GM18520 (cell line): ENCODE results near the gene SLC15A5.
A peak's percentile ranks its signal among the peaks of the same experiment; 100 is the strongest.

Experiments
- ATAC-seq: cut with Tn5 transposase; IDR thresholded peaks from one replicate; pipeline ENCODE4 v1.9.1; 2021; ENCODE audit not compliant: unreplicated experiment

The SLC15A5 gene

DNA sequence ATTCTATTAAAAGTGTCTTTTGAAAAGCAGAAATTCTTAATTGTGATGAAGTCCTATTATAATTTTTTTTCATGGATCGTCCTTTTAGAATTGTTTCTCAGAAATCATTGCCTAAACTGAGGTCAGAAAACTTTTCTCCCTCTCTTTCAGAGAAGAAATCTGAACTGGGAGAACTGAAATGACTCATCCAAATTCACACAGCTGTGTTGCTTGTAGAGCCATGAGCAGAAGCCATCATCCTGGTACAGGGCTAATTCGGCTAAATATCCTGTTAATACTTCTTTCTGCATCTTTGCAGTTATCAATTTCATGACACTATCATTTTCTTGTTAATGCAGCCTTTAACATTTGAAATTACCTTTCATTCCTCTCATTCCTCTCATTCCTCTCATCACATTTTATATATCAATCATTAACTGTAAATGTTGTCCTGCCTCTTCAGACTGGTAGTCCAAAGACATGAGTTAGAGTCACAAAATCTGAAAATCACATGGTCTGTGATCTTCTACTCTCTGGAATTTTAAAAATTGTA lies 15.5 kb downstream of the SLC15A5 start:
- no peak for ATAC-seq

- no peak for ATAC-seq
Observed at GRCh38 chr12:16260206-16260605, 17.3 kb downstream of the SLC15A5 start.

GRCh38 chr12:16258963-16259362 lies 18.5 kb downstream of the SLC15A5 start:
- no peak for ATAC-seq

GRCh38 chr12:16246264-16246663 lies 31.2 kb downstream of the SLC15A5 start:
- ATAC-seq = no peak

GRCh38 chr12:16245209-16245608 lies 32.3 kb downstream of the SLC15A5 start:
- no peak for ATAC-seq

GRCh38 chr12:16243487-16244412 lies 33.7 kb downstream of the SLC15A5 start:
- no peak for ATAC-seq

DNA sequence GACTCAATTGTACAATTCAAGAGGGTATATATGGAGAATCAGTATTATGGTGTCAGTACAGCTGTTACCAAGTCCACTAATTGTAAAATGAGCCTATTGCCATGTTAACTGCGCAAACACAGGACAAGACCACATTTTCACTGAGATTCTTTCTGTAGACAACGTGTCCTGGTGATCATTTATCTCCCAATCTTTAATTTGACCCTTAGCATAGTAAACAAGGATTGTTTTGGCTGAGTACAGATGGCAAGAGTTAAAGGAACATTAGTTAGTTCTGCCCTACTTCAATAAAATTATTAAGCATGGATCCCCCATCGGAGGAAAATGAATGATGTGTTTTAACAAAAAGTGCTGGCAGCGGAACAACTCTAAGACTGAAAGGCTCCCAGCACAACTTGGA lies 36.1 kb downstream of the SLC15A5 start:
- ATAC-seq = no peak

DNA sequence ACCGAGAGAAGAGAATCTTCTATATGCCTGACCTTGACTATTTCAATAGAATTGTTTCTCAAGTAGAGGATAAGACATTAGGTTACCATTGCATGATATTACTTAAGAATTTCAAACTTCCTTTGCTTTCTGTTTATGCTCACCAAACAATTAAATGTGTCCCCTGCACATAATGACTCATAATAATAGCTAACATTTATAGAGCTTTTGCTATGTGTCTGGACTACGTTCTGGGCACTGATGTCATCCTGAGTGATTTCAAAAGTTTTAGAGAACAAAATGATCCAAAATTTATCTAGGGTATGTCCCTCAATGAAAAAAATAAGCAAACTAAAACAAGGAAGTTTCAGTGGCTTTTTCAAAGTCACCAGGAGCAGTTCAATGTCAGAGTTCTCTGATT lies 38.8 kb downstream of the SLC15A5 start:
- ATAC-seq = no peak

DNA sequence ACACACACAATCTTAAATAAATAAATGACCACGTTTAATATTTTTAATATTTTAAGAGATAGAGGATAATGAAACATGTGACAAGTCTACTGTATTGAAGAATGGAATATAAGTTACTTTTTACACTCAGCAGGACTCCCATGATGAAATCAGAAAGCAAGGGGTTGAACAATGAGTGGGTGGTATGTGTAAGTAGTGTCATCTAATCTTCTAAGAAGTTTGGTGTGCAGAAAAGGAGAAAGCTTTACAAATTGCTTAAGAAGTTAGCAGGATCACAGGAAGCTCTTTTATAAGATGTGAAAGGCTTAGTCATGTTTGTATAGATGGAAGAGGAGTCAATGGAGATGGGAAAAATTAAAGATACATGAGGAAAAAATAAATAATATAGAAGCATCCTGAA lies 47.8 kb downstream of the SLC15A5 start:
- ATAC-seq = no peak

DNA sequence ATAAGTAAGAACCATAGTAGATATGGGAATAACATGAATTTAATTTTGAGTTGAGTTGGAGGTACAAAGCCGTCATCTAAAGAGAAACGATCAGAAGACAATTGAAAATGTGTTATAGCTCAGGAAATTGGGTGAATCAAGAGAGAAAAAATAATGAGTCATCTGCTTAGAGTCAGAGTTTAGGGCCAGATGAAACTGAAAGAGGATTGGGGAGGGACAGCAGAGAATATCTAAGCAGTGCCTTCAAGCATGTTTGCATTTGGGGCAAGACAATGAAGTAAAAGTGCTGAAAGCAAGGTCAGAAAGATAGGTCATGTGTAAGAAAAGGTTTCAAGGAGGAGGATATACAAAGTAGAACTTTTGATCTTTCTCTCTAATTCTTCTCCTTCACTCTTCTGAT lies 49.4 kb downstream of the SLC15A5 start:
- ATAC-seq = peak; percentile 41

DNA sequence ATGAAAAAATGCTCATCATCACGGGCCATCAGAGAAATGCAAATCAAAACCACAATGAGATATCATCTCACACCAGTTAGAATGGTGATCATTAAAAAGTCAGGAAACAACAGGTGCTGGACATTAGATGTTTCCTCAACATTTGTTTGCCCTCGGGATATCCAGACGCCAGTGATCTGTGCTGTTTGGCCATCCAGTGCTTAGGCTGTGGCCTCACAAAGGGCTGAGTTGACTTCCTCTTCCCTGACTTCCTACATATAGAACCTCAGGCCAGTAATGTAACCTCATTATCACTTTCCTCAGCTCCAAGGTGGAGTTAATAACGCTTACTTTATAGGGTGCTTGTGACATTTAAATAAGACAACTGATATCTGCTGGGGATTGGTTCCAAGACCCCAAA lies 51.8 kb downstream of the SLC15A5 start:
- no peak for ATAC-seq

DNA sequence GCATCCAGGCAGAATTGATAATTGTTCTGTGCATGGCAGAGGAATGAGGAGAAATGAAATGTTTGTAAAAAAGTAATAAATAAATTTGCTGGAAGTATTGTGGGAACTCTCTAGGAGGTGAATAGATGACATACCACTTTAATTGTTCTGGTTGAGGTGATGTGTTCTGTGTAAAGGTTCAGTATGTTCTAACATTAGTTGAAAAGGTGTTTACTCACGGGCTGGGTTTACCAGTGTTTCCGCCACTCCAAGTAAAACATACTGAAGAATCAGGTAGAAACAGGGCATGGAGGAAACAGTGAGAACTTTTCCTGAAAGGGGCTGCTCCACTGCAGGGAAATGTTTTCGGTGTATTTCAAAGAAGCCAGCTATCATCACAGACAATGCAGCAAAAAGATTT lies 53.3 kb downstream of the SLC15A5 start:
- ATAC-seq = no peak

- ATAC-seq = no peak
Observed at GRCh38 chr12:16221776-16222175, 55.7 kb downstream of the SLC15A5 start.

- ATAC-seq = no peak
Observed at GRCh38 chr12:16220120-16220519, 57.4 kb downstream of the SLC15A5 start.

DNA sequence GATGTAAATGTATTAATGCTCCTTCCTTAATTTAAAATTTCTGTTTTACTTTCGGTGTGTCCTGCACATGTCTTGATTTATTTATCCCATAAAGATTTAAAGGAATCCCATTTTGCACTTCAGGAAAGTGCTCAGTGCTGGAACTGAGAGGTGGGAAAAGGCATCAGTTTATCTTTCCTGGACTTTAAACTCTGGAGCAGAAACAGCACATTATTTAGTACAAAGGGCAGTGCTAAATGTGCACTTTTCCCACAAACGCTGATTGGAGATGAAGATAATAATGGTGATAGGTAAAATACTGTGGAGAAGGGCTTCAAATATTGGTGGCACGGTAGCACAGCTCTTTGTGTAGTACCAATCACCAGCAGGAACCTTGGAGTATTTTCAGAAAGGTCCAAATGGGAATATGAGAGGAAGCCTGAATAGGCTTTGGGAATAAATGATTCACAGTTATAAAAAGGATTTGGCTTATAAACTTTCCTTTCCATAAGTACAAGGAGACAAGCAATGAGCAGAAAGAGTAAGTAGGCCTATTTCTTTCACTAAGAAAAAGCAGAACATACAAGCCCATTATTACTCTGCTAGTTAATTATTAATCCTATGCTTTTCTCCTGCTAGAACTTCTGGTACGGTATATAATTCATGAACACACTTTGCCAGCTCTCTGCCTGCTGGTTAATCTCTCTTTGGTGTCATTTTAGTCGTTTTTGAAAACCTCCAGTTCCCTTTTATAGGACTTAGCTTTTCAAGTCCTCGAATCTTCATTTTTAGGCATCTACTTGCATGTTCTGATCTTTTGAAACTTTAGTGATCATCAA lies 58.3 kb downstream of the SLC15A5 start:
- no peak for ATAC-seq

DNA sequence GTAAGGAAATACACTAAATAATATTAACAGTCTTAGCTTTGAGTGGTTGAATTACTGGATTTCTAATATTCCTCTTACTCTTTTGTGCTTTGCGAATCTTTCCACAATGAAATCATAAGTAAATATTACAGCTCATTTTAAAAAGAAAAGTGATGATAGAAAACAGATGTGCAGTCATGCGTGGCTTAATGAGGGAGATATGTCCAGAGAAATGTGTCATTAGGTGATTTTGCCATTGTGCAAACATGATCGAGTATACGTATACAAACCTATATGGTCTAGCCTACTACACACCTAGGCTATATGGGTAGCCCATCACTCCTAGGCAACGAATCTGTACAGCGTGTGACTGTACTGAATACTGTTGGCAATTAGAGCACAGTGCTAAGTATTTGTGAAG lies 59.3 kb downstream of the SLC15A5 start:
- ATAC-seq = no peak

- ATAC-seq = no peak
Observed at GRCh38 chr12:16211731-16212130, 65.8 kb downstream of the SLC15A5 start.

GRCh38 chr12:16198884-16199283 lies 78.6 kb downstream of the SLC15A5 start:
- ATAC-seq = peak; percentile 55

- ATAC-seq = no peak
Observed at GRCh38 chr12:16197600-16197999, 79.9 kb downstream of the SLC15A5 start.

GRCh38 chr12:16189849-16190248 lies 87.6 kb downstream of the SLC15A5 start:
- ATAC-seq = no peak

DNA sequence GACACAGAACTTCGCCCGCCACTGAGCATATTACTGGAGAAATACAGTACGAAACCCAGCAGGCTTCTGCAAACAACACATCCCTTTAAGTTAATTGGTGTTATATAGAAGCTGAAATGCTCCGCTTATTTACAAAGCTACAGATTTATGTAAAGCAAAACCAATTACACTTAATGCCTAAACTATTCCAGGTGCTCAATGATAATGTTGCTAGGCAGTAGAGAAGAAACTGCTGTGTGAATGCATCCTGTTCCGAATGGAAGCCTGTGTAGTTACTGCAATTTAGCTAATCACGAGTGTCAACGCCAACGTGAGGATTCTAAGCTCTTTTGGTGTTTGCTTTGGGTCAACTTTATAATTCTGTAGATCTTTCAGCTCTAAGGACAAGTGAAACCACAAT lies 89.8 kb downstream of the SLC15A5 start:
- no peak for ATAC-seq

- ATAC-seq = no peak
Observed at GRCh38 chr12:16184681-16185080, 92.8 kb downstream of the SLC15A5 start.
